SU-DHL-6 (cell line): ENCODE results near the gene TAB2.

Experiments used
- EZH2phosphoT487 ChIP-seq: fragments of 200-600 bp; sonication (generic), shearing (Covaris generic); conservative IDR thresholded peaks from 2 replicates; pipeline ENCODE4 v1.6.1; 2018; ENCODE audit warnings: mild to moderate bottlenecking, antibody characterized with exemption, low read length, moderate library complexity, mixed read lengths
- TF ChIP-seq, protein P1 (sequence below): fragments of 200-600 bp; sonication (generic); IDR thresholded peaks from one replicate; pipeline ENCODE4 v1.5.1; 2017; ENCODE audit warnings: antibody characterized with exemption, mild to moderate bottlenecking, low read length, moderate library complexity; ENCODE audit not compliant: insufficient read depth, poor library complexity, severe bottlenecking

DNA sequence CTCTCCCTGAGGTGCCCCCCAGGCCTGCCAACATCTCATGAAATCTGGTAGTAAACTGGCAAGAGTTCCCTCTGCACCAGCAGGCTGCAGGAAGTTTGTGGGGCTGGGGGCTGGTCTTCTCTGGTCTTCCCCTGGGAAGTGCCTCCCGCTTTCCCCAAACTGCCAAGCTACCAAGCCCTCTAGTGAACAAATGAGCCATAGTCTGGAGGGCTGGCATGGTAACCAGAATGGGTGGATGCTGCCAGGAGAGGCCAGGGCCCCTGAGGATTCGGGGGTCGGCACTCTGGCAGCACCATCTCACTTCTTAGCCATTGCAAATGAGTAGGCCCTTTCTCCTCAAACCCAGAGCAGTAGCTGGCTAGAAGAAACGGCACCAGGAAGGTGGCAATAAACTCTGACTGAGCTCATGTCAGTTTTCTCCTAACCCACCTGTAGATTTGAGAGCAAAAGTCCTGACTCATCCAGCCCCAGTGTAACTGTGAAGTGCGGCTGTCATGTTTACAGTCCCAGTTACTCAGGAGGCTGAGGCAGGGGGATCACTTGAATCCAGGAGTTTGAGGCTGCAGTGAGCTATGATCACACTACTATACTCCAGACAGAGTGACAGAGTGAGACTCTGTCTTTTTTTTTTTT is 131.4 kb downstream of the TAB2 start:
- TF ChIP-seq, protein P1, sequence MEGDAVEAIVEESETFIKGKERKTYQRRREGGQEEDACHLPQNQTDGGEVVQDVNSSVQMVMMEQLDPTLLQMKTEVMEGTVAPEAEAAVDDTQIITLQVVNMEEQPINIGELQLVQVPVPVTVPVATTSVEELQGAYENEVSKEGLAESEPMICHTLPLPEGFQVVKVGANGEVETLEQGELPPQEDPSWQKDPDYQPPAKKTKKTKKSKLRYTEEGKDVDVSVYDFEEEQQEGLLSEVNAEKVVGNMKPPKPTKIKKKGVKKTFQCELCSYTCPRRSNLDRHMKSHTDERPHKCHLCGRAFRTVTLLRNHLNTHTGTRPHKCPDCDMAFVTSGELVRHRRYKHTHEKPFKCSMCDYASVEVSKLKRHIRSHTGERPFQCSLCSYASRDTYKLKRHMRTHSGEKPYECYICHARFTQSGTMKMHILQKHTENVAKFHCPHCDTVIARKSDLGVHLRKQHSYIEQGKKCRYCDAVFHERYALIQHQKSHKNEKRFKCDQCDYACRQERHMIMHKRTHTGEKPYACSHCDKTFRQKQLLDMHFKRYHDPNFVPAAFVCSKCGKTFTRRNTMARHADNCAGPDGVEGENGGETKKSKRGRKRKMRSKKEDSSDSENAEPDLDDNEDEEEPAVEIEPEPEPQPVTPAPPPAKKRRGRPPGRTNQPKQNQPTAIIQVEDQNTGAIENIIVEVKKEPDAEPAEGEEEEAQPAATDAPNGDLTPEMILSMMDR: no peak
- no peak for TF ChIP-seq EZH2phosphoT487
